Skin of body (tissue), 2 donors: ENCODE measurements around the gene GUCY2D. TPM values are rescaled to one million over a fixed set of nuclear protein-coding genes. Genes with fewer than 3 reads are reported as not detected.

Source experiments
- DNase-seq: peaks from one replicate; lab custom pipeline; 2025; lab: John Stamatoyannopoulos, UW
- total RNA-seq: library from RNA; depleted of rRNA; stranded (reverse); fragments of >200 nt; gene quantifications from one replicate; pipeline ENCODE4 v1.2.3, GENCODE V29; 2014

The GUCY2D gene
- total RNA-seq, 1 donor from 2014 or later: 0.39 TPM

- DNase-seq: no peak
Measured at GRCh38 chr17:8063761-8064534, 61.5 kb downstream of the GUCY2D start.

- DNase-seq: no peak
Measured at GRCh38 chr17:8064561-8065019, 62.2 kb downstream of the GUCY2D start.

- DNase-seq: no peak
Measured at GRCh38 chr17:8066841-8067775, 64.7 kb downstream of the GUCY2D start.

- no peak for DNase-seq
Measured at GRCh38 chr17:8067806-8068205, 65.4 kb downstream of the GUCY2D start.

GRCh38 chr17:8068736-8069586 lies 66.5 kb downstream of the GUCY2D start:
- DNase-seq: no peak

- DNase-seq: no peak
Measured at GRCh38 chr17:8069587-8069860, 67.1 kb downstream of the GUCY2D start.

Other genes with a start within 250 kb of the GUCY2D start
- gene KDM6B, start 168.4 kb upstream of the GUCY2D start, total RNA-seq: 30.6 TPM
- 3.6 TPM for gene TMEM88, start 147.5 kb upstream of the GUCY2D start, total RNA-seq
- gene NAA38, start 145.1 kb upstream of the GUCY2D start, total RNA-seq: 39.9 TPM
- gene CYB5D1, start 144.6 kb upstream of the GUCY2D start, total RNA-seq: 7.7 TPM
- 111 TPM for gene CHD3, start 113.8 kb upstream of the GUCY2D start, total RNA-seq
- gene RNF227, start 86.3 kb upstream of the GUCY2D start, total RNA-seq: 9.3 TPM
- gene KCNAB3, start 72.8 kb upstream of the GUCY2D start, total RNA-seq: 2.2 TPM
- 26.0 TPM for gene TRAPPC1, start 70.7 kb upstream of the GUCY2D start, total RNA-seq
- 25.4 TPM for gene CNTROB, start 70.4 kb upstream of the GUCY2D start, total RNA-seq
- 0.89 TPM for gene ALOX15B, start 36.4 kb downstream of the GUCY2D start, total RNA-seq
- gene ALOX12B, start 85.1 kb downstream of the GUCY2D start, total RNA-seq: 10.9 TPM
- 3.2 TPM for gene ALOXE3, start 115.9 kb downstream of the GUCY2D start, total RNA-seq
- gene HES7, start 121.5 kb downstream of the GUCY2D start, total RNA-seq: 0.10 TPM
- gene PER1, start 149.8 kb downstream of the GUCY2D start, total RNA-seq: 83.5 TPM
- gene VAMP2, start 160.3 kb downstream of the GUCY2D start, total RNA-seq: 18.0 TPM
- 21.6 TPM for gene TMEM107, start 173.8 kb downstream of the GUCY2D start, total RNA-seq
- 4.6 TPM for gene BORCS6, start 187.6 kb downstream of the GUCY2D start, total RNA-seq
- 12.4 TPM for gene AURKB, start 208.0 kb downstream of the GUCY2D start, total RNA-seq
- 13.2 TPM for gene CTC1, start 245.4 kb downstream of the GUCY2D start, total RNA-seq
- gene PFAS, start 246.7 kb downstream of the GUCY2D start, total RNA-seq: 20.1 TPM